GM21619 (cell line): ENCODE results near the gene RREB1.

Experiments used
- ATAC-seq: cut with Tn5 transposase; IDR thresholded peaks from one replicate; pipeline ENCODE4 v1.9.1; 2021; ENCODE audit not compliant: unreplicated experiment

The RREB1 gene

GRCh38 chr6:7121700-7122241 is 14.0 kb downstream of the RREB1 start:
- ATAC-seq: no peak

- no peak for ATAC-seq
Measured at GRCh38 chr6:7122684-7123083, 14.9 kb downstream of the RREB1 start.

GRCh38 chr6:7124114-7124513 is 16.4 kb downstream of the RREB1 start:
- ATAC-seq: no peak

- no peak for ATAC-seq
Measured at GRCh38 chr6:7124636-7125035, 16.9 kb downstream of the RREB1 start.

- ATAC-seq: no peak
Measured at GRCh38 chr6:7125290-7125689, 17.5 kb downstream of the RREB1 start.

GRCh38 chr6:7126754-7127153 is 19.0 kb downstream of the RREB1 start:
- ATAC-seq: no peak

- no peak for ATAC-seq
Measured at GRCh38 chr6:7127680-7128079, 19.9 kb downstream of the RREB1 start.

- no peak for ATAC-seq
Measured at GRCh38 chr6:7129360-7129759, 21.6 kb downstream of the RREB1 start.

GRCh38 chr6:7129784-7130569 is 22.2 kb downstream of the RREB1 start:
- no peak for ATAC-seq

GRCh38 chr6:7131390-7131789 is 23.6 kb downstream of the RREB1 start:
- no peak for ATAC-seq

GRCh38 chr6:7132398-7133035 is 24.8 kb downstream of the RREB1 start:
- ATAC-seq: no peak

- ATAC-seq: no peak
Measured at GRCh38 chr6:7134999-7135745, 27.4 kb downstream of the RREB1 start.

GRCh38 chr6:7135755-7136154 is 28.0 kb downstream of the RREB1 start:
- ATAC-seq: peak; percentile 20

GRCh38 chr6:7136859-7137334 is 29.1 kb downstream of the RREB1 start:
- ATAC-seq: peak; percentile 37

GRCh38 chr6:7137335-7138045 is 29.7 kb downstream of the RREB1 start:
- peak; percentile 35 for ATAC-seq

- ATAC-seq: no peak
Measured at GRCh38 chr6:7138046-7138531, 30.3 kb downstream of the RREB1 start.

- ATAC-seq: no peak
Measured at GRCh38 chr6:7138921-7139358, 31.2 kb downstream of the RREB1 start.

- no peak for ATAC-seq
Measured at GRCh38 chr6:7139835-7140470, 32.2 kb downstream of the RREB1 start.

- ATAC-seq: peak; percentile 50
Measured at GRCh38 chr6:7140631-7141378, 33.0 kb downstream of the RREB1 start.
